Hippocampal formation (tissue), 2 donors: ENCODE results near the gene IMPG1.

ENCODE experiments used
- DNase-seq, 2 donors: peaks; one replicate each; lab custom pipeline; 2025; lab: John Stamatoyannopoulos, UW

Gene IMPG1

GRCh38 chr6:76072562-76072961 is at the start of gene IMPG1:
IMPG1 (minus strand) TSS chr6:76072662; CDS start chr6:76072488, 174 bp downstream.
- no peak for DNase-seq

GRCh38 chr6:76120302-76120701 is 47.8 kb upstream of the IMPG1 start:
- DNase-seq = no peak

GRCh38 chr6:76073281-76073680 is 819 bp upstream of the IMPG1 start:
- DNase-seq = no peak

GRCh38 chr6:76057469-76057868 is 15.0 kb downstream of the IMPG1 start:
- DNase-seq = no peak

GRCh38 chr6:76052314-76052713 is 20.1 kb downstream of the IMPG1 start:
- no peak for DNase-seq

- no peak for DNase-seq
These were observed 28.8 kb downstream of the IMPG1 start for GRCh38 chr6:76043690-76044089.

GRCh38 chr6:76035713-76036112 is 36.7 kb downstream of the IMPG1 start:
- no peak for DNase-seq

GRCh38 chr6:76026101-76026500 is 46.4 kb downstream of the IMPG1 start:
- DNase-seq = no peak

GRCh38 chr6:76014626-76015530 is 57.6 kb downstream of the IMPG1 start:
- no peak for DNase-seq

- DNase-seq = no peak
These were observed 68.3 kb downstream of the IMPG1 start for GRCh38 chr6:76004202-76004601.

GRCh38 chr6:76003686-76004085 is 68.8 kb downstream of the IMPG1 start:
- DNase-seq = no peak

- no peak for DNase-seq
These were observed 69.3 kb downstream of the IMPG1 start for GRCh38 chr6:76003113-76003512.

- DNase-seq = no peak
These were observed 71.8 kb downstream of the IMPG1 start for GRCh38 chr6:76000629-76001028.

- no peak for DNase-seq
These were observed 74.8 kb downstream of the IMPG1 start for GRCh38 chr6:75997696-75998095.

GRCh38 chr6:75993236-75994162 is 79.0 kb downstream of the IMPG1 start:
- no peak for DNase-seq

- no peak for DNase-seq
These were observed 80.5 kb downstream of the IMPG1 start for GRCh38 chr6:75991941-75992340.

- no peak for DNase-seq
These were observed 85.5 kb downstream of the IMPG1 start for GRCh38 chr6:75986935-75987334.

- no peak for DNase-seq
These were observed 96.6 kb downstream of the IMPG1 start for GRCh38 chr6:75975904-75976303.

- DNase-seq = no peak
These were observed 102.4 kb downstream of the IMPG1 start for GRCh38 chr6:75970093-75970492.

- no peak for DNase-seq
These were observed 104.3 kb downstream of the IMPG1 start for GRCh38 chr6:75968143-75968542.

GRCh38 chr6:75963569-75963968 is 108.9 kb downstream of the IMPG1 start:
- DNase-seq = no peak

GRCh38 chr6:75952128-75952527 is 120.3 kb downstream of the IMPG1 start:
- DNase-seq = no peak

GRCh38 chr6:75947935-75948334 is 124.5 kb downstream of the IMPG1 start:
- DNase-seq = no peak
